ENCODE measurements around the gene EDARADD. TPM values are rescaled to one million over a fixed set of nuclear protein-coding genes. Genes with fewer than 3 reads are reported as not detected.

The EDARADD gene
- total and polyA plus RNA-seq, 2 of the 8 experiments (the other 6 are each of a cell fraction or from before 2014, with no cell fraction given) = 3.4 to 6.1 TPM

DNA sequence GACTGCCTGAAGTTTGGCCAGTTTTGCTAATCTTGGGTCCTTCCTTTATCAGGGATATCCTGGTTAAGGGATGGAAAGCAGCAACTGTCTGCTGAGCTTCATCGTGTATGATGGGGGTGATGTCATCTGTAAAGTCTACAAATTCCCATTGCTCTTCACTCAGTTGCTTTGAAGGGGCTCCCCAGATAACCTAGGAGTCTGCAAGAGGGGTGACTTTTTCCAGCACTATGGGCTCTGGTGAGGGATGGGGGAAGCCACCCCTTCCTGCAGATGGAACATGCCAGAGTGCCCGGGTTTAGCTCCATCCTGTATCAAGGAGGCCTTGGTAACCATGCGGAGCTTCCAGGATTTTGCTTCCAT lies 28.4 kb downstream of the EDARADD start:
- Histone ChIP-seq H3K27ac (ENCODE audit: low read depth, low read length) (no peak overlapping the region), H4K8ac (ENCODE audit: extremely low read depth, insufficient read depth, low read length) (no peak overlapping the region), H2AFZ (ENCODE audit: low read length) (no peak overlapping the region), H3K79me1 (ENCODE audit: low read depth, low read length) (no peaks in the 10 kb centered on the region), H3K27me3 (replicated peaks in 1 of 4; ENCODE audit: control insufficient read depth in 3 of 4, extremely low read depth in 1 of 4, insufficient read depth in 3 of 4, low read length in 3 of 4) (no peaks in the 10 kb centered on the region), H3K9me3 (ENCODE audit: insufficient read depth in 2 of 2, low read depth in 1 of 2, low read length in 1 of 2) (no peaks in the 10 kb centered on the region), H3K18ac (ENCODE audit: extremely low read depth, low read length) (no peak overlapping the region), H3K14ac (ENCODE audit: insufficient read length) (no peak overlapping the region), H2BK20ac (ENCODE audit: low read length) (no peak overlapping the region), H3K9ac (replicated peaks in 1 of 4; ENCODE audit: extremely low read depth in 1 of 4, low read depth in 3 of 4, low read length in 3 of 4) (no peak overlapping the region), H3K23me2 (ENCODE audit: low read depth, low read length) (no peaks in the 10 kb centered on the region), H2BK12ac (ENCODE audit: low read depth, low read length) (no peak overlapping the region), H4K20me1 (replicated peaks in 1 of 2; ENCODE audit: control insufficient read depth in 1 of 2, insufficient read depth in 2 of 2, low read length in 2 of 2) (no peaks in the 10 kb centered on the region), H3K4me1 (replicated peaks in 1 of 4; ENCODE audit: control insufficient read depth in 3 of 4, insufficient read depth in 4 of 4, low read length in 3 of 4) (no peaks in the 10 kb centered on the region; a peak in 1 of 7 replicates), H3K4me3 (ENCODE audit: extremely low read depth in 1 of 4, insufficient read depth in 2 of 4, low read depth in 3 of 4, low read length in 4 of 4) (no peak overlapping the region), H2AK5ac (ENCODE audit: low read depth, low read length) (no peak overlapping the region), H3K4me2 (ENCODE audit: insufficient read depth in 1 of 2, low read depth in 2 of 2, low read length in 2 of 2) (no peak overlapping the region), H3K36me3 (ENCODE audit: control insufficient read depth in 2 of 4, insufficient read depth in 4 of 4, low read length in 3 of 4) (peaks cover 0 to under 1% (median 0%) of the 10 kb centered on the region in 4 experiments; a peak in 1 of 8 replicates), H3K23ac (ENCODE audit: insufficient read length) (no peak overlapping the region), H3K79me2 (ENCODE audit: control insufficient read depth in 1 of 2, insufficient read depth in 2 of 2, low read length in 2 of 2) (no peaks in the 10 kb centered on the region), H2BK15ac (ENCODE audit: low read length) (no peak overlapping the region), H4K5ac (ENCODE audit: insufficient read length, low read depth, low read length) (no peak overlapping the region), H2BK120ac (replicated peaks; ENCODE audit: low read depth, low read length) (no peak overlapping the region), H3K56ac (replicated peaks; ENCODE audit: insufficient read length, low read depth, low read length) (no peak overlapping the region), H4K91ac (replicated peaks; ENCODE audit: insufficient read length, low read length) (no peak overlapping the region), H2BK5ac (ENCODE audit: low read depth, low read length) (no peak overlapping the region), H3K4ac (replicated peaks; ENCODE audit: insufficient read length, low read depth, low read length) (no peak overlapping the region)
- no peak for DNase-seq (ENCODE audit: low read depth in 1 of 2, low spot score in 2 of 2)
- ChIA-PET CTCF (ENCODE audit: partially characterized antibody) (interaction anchor here (0.9 to 1.5 kb wide), 2 partner anchors 12 to 30 kb away, joined by 3 to 4 read pairs; no protein-coding TSS in a partner anchor), POLR2A (ENCODE audit: partially characterized antibody) (no interaction called here)
- 95% methylated on average over 3 of the region's 3 CpGs; no CpG with 5 or more reads in 1 of the 2 experiments for WGBS, 2 experiments (ENCODE audit: extremely low coverage in 1 of 2, insufficient coverage in 1 of 2, insufficient read length in 1 of 2, insufficient replicate concordance in 2 of 2, low coverage in 1 of 2, low lambda C conversion rate in 2 of 2, missing lambda C conversion rate in 1 of 2)
- FAIRE-seq = no peak
- TF ChIP-seq CEBPB (IDR thresholded peaks at IDR 0.05; ENCODE audit: low read depth, low read length) (no peak), POLR2A (IDR thresholded peaks at IDR 0.05; ENCODE audit: control extremely low read depth in 1 of 2, low read depth in 2 of 2, low read length in 2 of 2) (no peak)
